PFSK-1 (cell line): ENCODE results near the gene ATP5F1A.

Source experiments
- FOXP2 ChIP-seq: optimal IDR thresholded peaks from 2 replicates; pipeline ENCODE3; 2011; ENCODE audit warnings: borderline replicate concordance, control low read depth, inconsistent platforms; ENCODE audit not compliant: insufficient read depth; ENCODE audit errors: extremely low read length, extremely low read depth
- POLR2AphosphoS5 ChIP-seq: IDR thresholded peaks from 2 replicates; pipeline ENCODE4 v1.6.1; 2012; ENCODE audit warnings: low read depth, mild to moderate bottlenecking, control low read depth, low read length, moderate library complexity
- SIN3A ChIP-seq: IDR thresholded peaks from 2 replicates; pipeline ENCODE4 v1.6.1; 2012; ENCODE audit warnings: mild to moderate bottlenecking, low read length, moderate library complexity, borderline replicate concordance; ENCODE audit not compliant: insufficient read depth
- TAF1 ChIP-seq: IDR thresholded peaks from 2 replicates; pipeline ENCODE4 v1.6.1; 2012; ENCODE audit warnings: low read length, control low read depth, borderline replicate concordance; ENCODE audit not compliant: insufficient read depth
- TF ChIP-seq, protein P1 (sequence below), 2 experiments: IDR thresholded peaks; 2 replicates each; pipeline versions ENCODE4 v1.6.1 to v1.8.0; 2011 to 2012; ENCODE audit warnings: low read depth in 2 of 2, low read length in 2 of 2, control low read depth in 1 of 2, inconsistent platforms in 1 of 2, mild to moderate bottlenecking in 1 of 2, moderate library complexity in 1 of 2; ENCODE audit not compliant: insufficient read depth in 1 of 2

The ATP5F1A gene

DNA sequence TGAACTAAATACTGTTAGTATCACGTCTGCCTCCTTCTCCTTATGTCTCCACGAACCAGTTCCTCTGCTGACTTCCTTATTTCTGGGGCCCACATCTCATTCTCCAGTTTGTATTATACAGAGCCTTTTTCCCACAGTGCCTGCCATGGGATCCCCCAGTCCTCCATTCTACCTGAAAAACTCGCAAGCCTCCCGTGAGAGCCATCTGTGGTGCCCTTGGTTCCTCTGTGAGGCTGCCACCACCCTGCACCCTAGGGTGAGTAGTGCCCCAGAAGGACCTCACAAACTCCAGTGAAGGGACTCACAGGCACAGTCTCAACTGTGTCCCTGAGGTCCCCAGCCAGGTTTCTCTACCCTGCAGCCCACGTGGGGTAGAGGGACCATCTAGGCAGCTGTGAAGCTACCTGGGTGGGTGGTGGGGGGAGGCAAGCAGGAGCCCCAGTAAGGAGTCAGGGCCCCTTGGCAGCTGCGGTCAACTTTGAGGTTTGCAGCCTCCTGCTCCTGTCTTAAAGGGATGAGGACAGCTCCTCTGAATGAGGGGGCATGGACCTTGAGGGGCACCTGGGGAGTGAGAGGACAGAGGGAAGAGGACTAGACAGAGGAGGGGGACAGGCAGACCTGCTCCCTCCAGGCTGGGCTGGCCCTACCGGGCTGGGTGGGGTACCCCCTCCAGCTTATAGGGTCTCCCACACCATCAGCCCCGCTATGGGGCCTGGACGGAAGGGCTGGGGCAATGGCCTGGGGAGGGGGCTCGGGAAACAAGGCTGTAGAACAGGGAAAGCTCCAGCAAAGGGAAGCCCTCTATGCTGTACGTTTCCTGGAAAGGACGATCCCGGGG is 27.1 kb downstream of the ATP5F1A start:
- TF ChIP-seq FOXP2 (no peak), SIN3A (no peak), TAF1 (no peak), POLR2AphosphoS5 (no peak)
- TF ChIP-seq, protein P1, sequence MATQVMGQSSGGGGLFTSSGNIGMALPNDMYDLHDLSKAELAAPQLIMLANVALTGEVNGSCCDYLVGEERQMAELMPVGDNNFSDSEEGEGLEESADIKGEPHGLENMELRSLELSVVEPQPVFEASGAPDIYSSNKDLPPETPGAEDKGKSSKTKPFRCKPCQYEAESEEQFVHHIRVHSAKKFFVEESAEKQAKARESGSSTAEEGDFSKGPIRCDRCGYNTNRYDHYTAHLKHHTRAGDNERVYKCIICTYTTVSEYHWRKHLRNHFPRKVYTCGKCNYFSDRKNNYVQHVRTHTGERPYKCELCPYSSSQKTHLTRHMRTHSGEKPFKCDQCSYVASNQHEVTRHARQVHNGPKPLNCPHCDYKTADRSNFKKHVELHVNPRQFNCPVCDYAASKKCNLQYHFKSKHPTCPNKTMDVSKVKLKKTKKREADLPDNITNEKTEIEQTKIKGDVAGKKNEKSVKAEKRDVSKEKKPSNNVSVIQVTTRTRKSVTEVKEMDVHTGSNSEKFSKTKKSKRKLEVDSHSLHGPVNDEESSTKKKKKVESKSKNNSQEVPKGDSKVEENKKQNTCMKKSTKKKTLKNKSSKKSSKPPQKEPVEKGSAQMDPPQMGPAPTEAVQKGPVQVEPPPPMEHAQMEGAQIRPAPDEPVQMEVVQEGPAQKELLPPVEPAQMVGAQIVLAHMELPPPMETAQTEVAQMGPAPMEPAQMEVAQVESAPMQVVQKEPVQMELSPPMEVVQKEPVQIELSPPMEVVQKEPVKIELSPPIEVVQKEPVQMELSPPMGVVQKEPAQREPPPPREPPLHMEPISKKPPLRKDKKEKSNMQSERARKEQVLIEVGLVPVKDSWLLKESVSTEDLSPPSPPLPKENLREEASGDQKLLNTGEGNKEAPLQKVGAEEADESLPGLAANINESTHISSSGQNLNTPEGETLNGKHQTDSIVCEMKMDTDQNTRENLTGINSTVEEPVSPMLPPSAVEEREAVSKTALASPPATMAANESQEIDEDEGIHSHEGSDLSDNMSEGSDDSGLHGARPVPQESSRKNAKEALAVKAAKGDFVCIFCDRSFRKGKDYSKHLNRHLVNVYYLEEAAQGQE (IDR thresholded peaks at IDR 0.05; ENCODE audit: insufficient read depth in 1 of 2, low read depth in 2 of 2, low read length in 2 of 2): no peak

DNA sequence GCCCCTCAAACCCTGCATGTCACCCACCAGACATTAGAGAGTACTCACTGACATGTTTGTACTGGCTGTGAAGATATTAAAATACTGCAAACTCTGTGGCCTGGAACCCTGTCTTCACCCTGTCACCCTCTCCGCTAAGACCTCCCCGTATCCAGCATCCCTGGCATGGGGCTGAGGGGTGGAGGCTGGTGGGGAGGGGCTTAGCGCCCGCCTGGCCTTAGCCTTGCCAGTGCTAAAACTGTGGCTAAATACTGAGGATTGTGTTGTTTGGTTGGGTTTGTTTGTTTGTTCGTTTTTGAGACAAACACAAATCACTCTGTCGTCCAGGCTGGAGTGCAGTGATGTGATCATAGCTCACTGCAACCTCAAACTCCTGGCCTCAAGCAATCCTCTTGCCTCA is 27.9 kb downstream of the ATP5F1A start:
- TF ChIP-seq, protein P1 (IDR thresholded peaks at IDR 0.05; ENCODE audit: insufficient read depth in 1 of 2, low read depth in 2 of 2, low read length in 2 of 2): no peak
- TF ChIP-seq SIN3A: no peak
- TF ChIP-seq POLR2AphosphoS5: no peak
- TF ChIP-seq TAF1: no peak
- TF ChIP-seq FOXP2: no peak

DNA sequence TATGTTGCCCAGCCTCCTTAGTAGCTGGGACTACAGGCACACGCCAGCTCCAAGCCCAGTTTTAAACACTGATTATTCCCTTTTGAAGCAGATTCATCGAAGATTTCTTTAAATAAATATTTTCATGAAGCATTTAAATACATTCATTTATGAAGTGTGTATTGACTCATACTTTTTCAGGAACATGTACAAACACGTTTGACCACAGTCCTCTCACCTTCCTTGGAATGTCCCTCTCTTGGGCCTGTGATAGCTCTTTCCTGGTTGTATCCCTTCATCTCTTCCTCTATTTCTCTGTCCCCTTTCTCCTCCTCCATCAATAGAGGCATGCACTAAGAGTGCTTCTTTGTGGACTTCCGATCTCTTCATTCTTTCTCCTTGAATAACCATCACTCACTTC is 28.6 kb downstream of the ATP5F1A start:
- TF ChIP-seq TAF1 (no peak), POLR2AphosphoS5 (no peak), SIN3A (no peak), FOXP2 (no peak)
- TF ChIP-seq, protein P1 (IDR thresholded peaks at IDR 0.05; ENCODE audit: insufficient read depth in 1 of 2, low read depth in 2 of 2, low read length in 2 of 2): no peak

DNA sequence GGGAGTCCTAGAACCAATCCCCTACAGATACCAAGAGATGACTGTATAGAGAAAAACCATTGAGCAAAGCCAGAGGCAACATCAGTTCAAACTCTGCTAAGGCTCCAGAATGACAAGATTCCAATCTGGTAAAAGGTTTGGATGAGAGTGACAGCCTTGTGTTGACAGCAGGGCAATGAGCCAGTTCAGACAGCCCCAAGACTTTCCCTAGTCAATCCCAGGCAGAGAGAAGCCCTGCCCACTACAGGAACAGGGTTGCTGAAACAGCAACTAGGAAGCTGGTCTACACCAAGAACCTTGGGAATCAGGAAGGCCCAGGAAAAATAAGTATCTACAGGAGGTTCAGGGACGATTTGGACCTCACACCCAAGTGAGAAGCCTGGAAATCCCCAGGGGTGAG is 29.3 kb downstream of the ATP5F1A start:
- no peak for TF ChIP-seq SIN3A
- TF ChIP-seq, protein P1 (IDR thresholded peaks at IDR 0.05; ENCODE audit: insufficient read depth in 1 of 2, low read depth in 2 of 2, low read length in 2 of 2): no peak
- TF ChIP-seq TAF1: no peak
- no peak for TF ChIP-seq POLR2AphosphoS5
- no peak for TF ChIP-seq FOXP2
